K562 (cell line): ENCODE data around the gene SCN7A. TPM values are rescaled to one million over a fixed set of nuclear protein-coding genes. Genes with fewer than 3 reads are reported as not detected.
A peak's percentile ranks its signal among the peaks of the same experiment; 100 is the strongest.

Experiments used
- ARID3B ChIP-seq: fragments of 250-450 bp; sonication (Bioruptor Pico); IDR thresholded peaks from 2 replicates; pipeline ENCODE4 v1.4.0; 2020; ENCODE audit warnings: borderline replicate concordance
- ILK ChIP-seq: fragments of 450-650 bp; IDR thresholded peaks from 2 replicates; pipeline ENCODE4 v1.6.1; 2016; ENCODE audit warnings: missing genetic modification characterization, low read depth, mild to moderate bottlenecking, missing compliant biosample characterization, moderate library complexity, borderline replicate concordance
- MGA ChIP-seq: fragments of 450-650 bp; IDR thresholded peaks from 2 replicates; pipeline ENCODE4 v1.6.1; 2016; ENCODE audit warnings: mild to moderate bottlenecking, moderate library complexity
- NCOA6 ChIP-seq: fragments of 450-650 bp; IDR thresholded peaks from 2 replicates; pipeline ENCODE4 v1.6.1; 2017; ENCODE audit warnings: mild to moderate bottlenecking
- NR2C1 ChIP-seq, 2 experiments: fragments of 450-650 bp; IDR thresholded peaks; 2 replicates each; pipeline ENCODE4 v1.6.1; 2017; ENCODE audit warnings: mild to moderate bottlenecking in 2 of 2, antibody characterized with exemption in 1 of 2, inconsistent platforms in 1 of 2, missing compliant biosample characterization in 1 of 2, missing genetic modification characterization in 1 of 2
- ZNF639 ChIP-seq, 2 experiments: fragments of 200-800 bp in 1 of 2; sonication (Bioruptor generic) in 1 of 2; sonication (generic) in 1 of 2; formaldehyde crosslinking in 1 of 2; IDR thresholded peaks in 1 of 2; conservative IDR thresholded peaks in 1 of 2; 2 replicates each; pipeline versions ENCODE4 v1.5.0 to v1.6.1; 2016 to 2020; ENCODE audit warnings: missing compliant biosample characterization in 1 of 2, missing genetic modification characterization in 1 of 2, missing genetic modification reagents in 1 of 2
- ZNF740 ChIP-seq, 3 experiments: fragments of 200-800 bp in 1 of 3; sonication (Bioruptor generic) in 1 of 3; sonication (generic) in 1 of 3; formaldehyde crosslinking in 1 of 3; IDR thresholded peaks; 2 replicates each; pipeline versions ENCODE4 v1.6.1 to v1.8.0; 2016 to 2022; ENCODE audit warnings: mild to moderate bottlenecking in 2 of 3, missing compliant biosample characterization in 2 of 3, missing genetic modification characterization in 2 of 3, missing genetic modification reagents in 1 of 3
- polyA plus RNA-seq, 8 experiments: library from polyadenylated mRNA; depleted of rRNA in 4 of 8; stranded (reverse) in 5 of 8; unstranded in 3 of 8; fragments of >200 nt; fragmentation: Nextera tagmentation in 2 of 8; fragmentation: Illumina TruSeq in 1 of 8; extraction: Ambion mirVana in 2 of 8; extraction: Trizol in 1 of 8; gene quantifications; 2 replicates each; pipeline versions ENCODE4 v1.2.1 to v1.2.3, GENCODE V29; 2011 to 2014; ENCODE audit warnings: inconsistent platforms in 1 of 8, missing spikeins in 1 of 8
- total RNA-seq, 7 experiments: library from RNA; depleted of rRNA in 6 of 7; stranded (reverse); fragments of >200 nt in 6 of 7; fragmentation: Illumina TruSeq in 2 of 7; extraction: Trizol in 2 of 7; gene quantifications; 2 replicates each; pipeline versions ENCODE4 v1.2.1 to v1.2.3, GENCODE V29; 2011 to 2021; ENCODE audit warnings: low replicate concordance in 1 of 7

The SCN7A gene
- total and polyA plus RNA-seq, 9 of the 15 experiments (the other 6 are each of a cell fraction or from before 2014, with no cell fraction given), result under 0.01 to 0.05 (median 0.03) TPM; not detected in 3

- TF ChIP-seq MGA, result no peak; the same call in 1 of the 2 replicates
- TF ChIP-seq ZNF639 (CRISPR knock-in tag; conservative IDR thresholded peaks at IDR 0.05 in 1 of 2, IDR thresholded peaks at IDR 0.05 in 1 of 2), result 0 out of 4 replicates have a peak, but pooled peaks of 1 of the 2 experiments have one; percentile 49
- TF ChIP-seq NCOA6, result peak; percentile 80
- TF ChIP-seq ZNF740 (CRISPR knock-in tag; IDR thresholded peaks at IDR 0.05), result 0 out of 2 replicates have a peak, but pooled peaks have one; percentile 42
- TF ChIP-seq ZNF740 (tag; IDR thresholded peaks at IDR 0.05), result no peak; a peak in 1 of 4 replicates
- TF ChIP-seq ILK (tag), result no peak
- no peak for TF ChIP-seq NR2C1 (IDR thresholded peaks at IDR 0.05)
- TF ChIP-seq NR2C1 (tag; IDR thresholded peaks at IDR 0.05), result peak; percentile 41
- TF ChIP-seq ARID3B, result no peak
These were observed 118.1 kb downstream of the SCN7A start, which contains the start of gene SCN9A (continued) for GRCh38 chr2:166375736-166376487.
